Activated CD4-positive, alpha-beta T cell treated with anti-CD3 and anti-CD28 coated beads, Interleukin-2, amount 50 U/mL, for 24 hours (primary cell): Measurements from ENCODE around the gene LRRC53.

Experiments
- DNase-seq, 2 donors: peaks; one replicate each; pipeline ENCODE4 v3.0.0-alpha.2; 2020; ENCODE audit warnings: low read depth in 1 of 2, low spot score in 1 of 2

LRRC53 gene

DNA sequence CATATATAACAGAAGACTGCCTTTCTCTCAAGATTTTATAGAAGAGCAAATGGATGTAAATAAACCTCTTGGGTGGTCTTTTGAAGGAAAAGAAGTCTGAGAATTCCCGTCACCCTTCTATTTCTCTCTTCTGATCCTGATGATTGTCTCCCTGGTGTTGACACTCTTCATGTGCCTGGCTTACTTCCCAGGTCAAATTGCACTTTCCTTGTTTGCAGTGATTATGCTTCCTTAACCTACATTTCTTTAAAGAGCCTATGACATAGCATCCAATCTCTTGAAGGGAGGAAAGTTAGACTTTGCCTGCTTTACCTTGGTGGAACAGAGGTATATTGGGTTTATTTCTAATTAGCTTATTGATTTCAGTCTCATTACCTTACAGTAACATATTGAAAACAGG lies 80.1 kb downstream of the LRRC53 start:
- no peak for DNase-seq

DNA sequence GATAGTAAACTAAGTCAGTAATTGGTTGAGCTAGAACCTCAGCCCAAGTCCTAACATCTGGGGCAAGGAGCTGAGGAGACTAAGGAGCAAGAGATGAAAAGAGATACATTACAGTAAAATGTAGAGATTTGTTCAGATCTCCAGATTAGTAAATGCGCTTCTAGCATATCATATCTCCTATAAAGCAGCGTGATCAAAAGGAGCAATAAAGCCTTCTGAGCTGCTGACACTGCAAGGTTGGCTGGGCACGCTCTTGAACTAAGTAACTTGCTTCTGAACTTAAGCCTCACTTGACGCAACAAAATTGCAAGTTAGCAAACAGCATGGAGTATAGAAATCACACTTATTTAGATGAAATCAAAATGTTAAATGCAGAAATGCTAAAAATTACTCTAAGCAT lies 80.9 kb downstream of the LRRC53 start:
- DNase-seq: no peak

GRCh38 chr1:74430342-74430934 lies 82.0 kb downstream of the LRRC53 start:
- DNase-seq: no peak

GRCh38 chr1:74429580-74429979 lies 82.8 kb downstream of the LRRC53 start:
- DNase-seq: no peak

- DNase-seq: no peak
Observed at GRCh38 chr1:74427681-74428080, 84.7 kb downstream of the LRRC53 start.

DNA sequence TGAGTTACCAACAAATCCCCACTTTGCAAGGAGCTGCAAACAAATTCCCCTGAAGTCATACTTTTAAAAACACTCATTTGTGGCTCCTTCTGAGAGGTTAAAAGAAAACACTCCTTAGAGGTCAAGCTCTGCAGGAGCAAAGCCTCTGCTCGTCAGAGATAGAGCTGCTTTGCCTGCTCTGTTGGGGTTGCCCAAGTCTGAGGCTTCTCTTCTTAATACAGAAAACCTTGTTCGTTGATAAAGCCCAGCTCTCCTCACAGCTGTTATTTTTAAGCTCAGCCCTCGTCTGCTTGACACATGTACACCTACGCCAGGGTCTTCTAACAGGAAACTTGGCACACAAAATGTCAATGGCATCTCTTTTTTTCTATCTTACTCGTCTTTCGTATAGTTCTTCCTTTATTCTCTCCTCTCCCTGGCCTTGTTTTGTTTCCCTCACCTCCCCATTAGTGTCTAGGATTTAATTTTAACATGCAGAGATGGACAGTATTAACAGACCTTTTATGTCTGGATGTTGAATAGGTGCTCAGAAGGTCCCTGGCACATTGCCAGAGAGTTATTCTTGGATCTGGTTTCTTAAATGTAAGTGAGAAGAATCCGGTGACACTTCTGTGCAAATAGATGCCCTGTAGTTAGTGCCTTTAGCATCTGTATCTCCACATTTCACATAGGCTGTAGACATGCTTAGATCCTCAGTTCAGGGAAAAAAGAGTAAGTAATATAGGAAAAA lies 86.0 kb downstream of the LRRC53 start:
- DNase-seq: no peak

DNA sequence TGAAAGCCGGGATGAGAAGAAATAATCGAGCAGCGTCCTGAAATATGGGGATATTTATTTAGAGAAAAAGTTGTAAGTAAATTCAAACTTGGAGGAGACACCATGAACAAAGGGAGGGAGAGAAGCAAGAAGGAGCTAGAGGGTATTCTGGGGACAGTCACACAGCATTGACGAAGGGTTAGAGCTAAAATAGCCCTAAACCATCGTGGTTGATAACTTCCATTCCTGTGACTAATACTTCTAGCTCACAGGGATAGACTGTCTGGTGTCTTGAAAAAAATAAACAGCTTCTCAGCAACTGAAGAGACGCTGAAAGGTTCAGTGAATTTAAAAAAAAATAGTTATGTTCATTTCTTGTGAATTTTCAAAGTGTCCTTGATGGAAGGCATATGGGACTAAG lies 86.7 kb downstream of the LRRC53 start:
- DNase-seq: no peak

- no peak for DNase-seq
Observed at GRCh38 chr1:74423471-74423870, 88.9 kb downstream of the LRRC53 start.

GRCh38 chr1:74422421-74423292 lies 89.8 kb downstream of the LRRC53 start:
- DNase-seq: no peak

DNA sequence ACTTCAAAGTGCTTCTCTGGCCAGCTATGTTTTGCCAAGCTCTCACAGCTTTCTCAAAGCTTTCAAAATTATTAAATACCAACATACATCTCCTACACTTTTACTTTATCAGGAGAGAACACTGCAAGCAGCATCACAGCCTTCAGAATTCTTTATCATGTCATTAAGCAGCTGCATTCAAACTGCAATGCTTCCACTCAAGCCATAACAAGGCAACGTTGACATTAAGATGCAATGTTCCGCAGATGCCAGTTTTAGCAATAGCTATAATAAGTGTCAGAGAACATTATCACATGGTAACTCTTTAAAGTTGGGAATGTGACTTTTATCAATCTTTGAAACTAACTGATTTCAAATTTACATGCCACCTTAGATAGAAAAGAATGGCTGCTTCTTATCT lies 91.9 kb downstream of the LRRC53 start:
- DNase-seq: no peak
